Astrocyte (in vitro differentiated cells and primary cell): Measurements from ENCODE around the gene METTL23. TPM values are rescaled to one million over a fixed set of nuclear protein-coding genes. Genes with fewer than 3 reads are reported as not detected.
"Not testable (repeated sequence)": the region's sequence is repeated elsewhere in the genome, so short reads cannot be mapped to it uniquely, and the experiment has no call there.

Experiments used
- DNase-seq: peaks from one replicate; pipeline ENCODE4 v3.0.0-alpha.2; 2010; ENCODE audit warnings: low read depth
- FAIRE-seq: peaks from 2 replicates; lab custom pipeline; 2011; peaks lifted over from hg19 to GRCh38; lab: Jason Lieb, UNC
- H2AFZ ChIP-seq: 2 replicates; pipeline ENCODE4 v1.6.0; 2012; ENCODE audit warnings: low read depth, low read length, inconsistent platforms
- H3K27ac ChIP-seq: 2 replicates; pipeline ENCODE4 v1.5.1; 2011; ENCODE audit warnings: low read depth, low read length, inconsistent platforms
- H3K27me3 ChIP-seq: 2 replicates; pipeline ENCODE4 v1.6.0; 2011; ENCODE audit warnings: low read length, inconsistent platforms; ENCODE audit not compliant: insufficient read depth
- H3K36me3 ChIP-seq: 2 replicates; pipeline ENCODE4 v1.5.1; 2011; ENCODE audit warnings: low read length, inconsistent platforms; ENCODE audit not compliant: insufficient read depth
- H3K4me1 ChIP-seq: 2 replicates; pipeline ENCODE4 v1.5.1; 2011; ENCODE audit warnings: low read length, inconsistent platforms; ENCODE audit not compliant: insufficient read depth
- H3K4me2 ChIP-seq: 2 replicates; pipeline ENCODE4 v1.6.0; 2012; ENCODE audit warnings: low read length, inconsistent platforms
- H3K4me3 ChIP-seq: 2 replicates; pipeline ENCODE4 v1.5.1; 2011; ENCODE audit warnings: low read depth, mild to moderate bottlenecking, low read length, inconsistent platforms; ENCODE audit not compliant: insufficient read depth
- H3K79me2 ChIP-seq: 2 replicates; pipeline ENCODE4 v1.6.0; 2012; ENCODE audit warnings: mild to moderate bottlenecking, low read length, inconsistent platforms; ENCODE audit not compliant: insufficient read depth
- H3K9ac ChIP-seq: 2 replicates; pipeline ENCODE4 v1.6.0; 2012; ENCODE audit warnings: mild to moderate bottlenecking, low read length, inconsistent platforms
- H3K9me3 ChIP-seq: 2 replicates; pipeline ENCODE4 v1.5.1; 2012; ENCODE audit warnings: low read depth, mild to moderate bottlenecking, low read length, inconsistent platforms; ENCODE audit not compliant: insufficient read depth
- H4K20me1 ChIP-seq: 2 replicates; pipeline ENCODE4 v1.6.0; 2012; ENCODE audit warnings: low read length, inconsistent platforms; ENCODE audit not compliant: insufficient read depth
- H3K27ac Mint-ChIP-seq: one replicate; pipeline ENCODE4 v1.8.0; 2021; ENCODE audit warnings: mild to moderate bottlenecking, mixed read lengths; ENCODE audit not compliant: unreplicated experiment
- H3K27me3 Mint-ChIP-seq: one replicate; pipeline ENCODE4 v1.8.0; 2021; ENCODE audit warnings: low read depth, mixed read lengths; ENCODE audit not compliant: unreplicated experiment
- H3K36me3 Mint-ChIP-seq: one replicate; pipeline ENCODE4 v1.8.0; 2021; ENCODE audit warnings: low read depth, mixed read lengths; ENCODE audit not compliant: unreplicated experiment
- H3K4me1 Mint-ChIP-seq: one replicate; pipeline ENCODE4 v1.8.0; 2021; ENCODE audit warnings: low read depth, mixed read lengths; ENCODE audit not compliant: unreplicated experiment
- H3K4me3 Mint-ChIP-seq: one replicate; pipeline ENCODE4 v1.8.0; 2021; ENCODE audit warnings: mild to moderate bottlenecking, moderate library complexity, mixed read lengths; ENCODE audit not compliant: unreplicated experiment
- H3K9me3 Mint-ChIP-seq: one replicate; pipeline ENCODE4 v1.8.0; 2021; ENCODE audit warnings: mild to moderate bottlenecking, mixed read lengths; ENCODE audit not compliant: unreplicated experiment
- CTCF ChIP-seq: IDR thresholded peaks from 2 replicates; pipeline ENCODE4 v1.5.1; 2011; ENCODE audit warnings: low read depth, mild to moderate bottlenecking, inconsistent platforms, low read length, moderate library complexity; ENCODE audit not compliant: insufficient read depth
- EZH2 ChIP-seq: IDR thresholded peaks from 2 replicates; pipeline ENCODE4 v1.6.1; 2012; ENCODE audit warnings: mild to moderate bottlenecking, low read length, inconsistent platforms; ENCODE audit not compliant: insufficient read depth
- total RNA-seq: library from RNA; stranded (reverse); gene quantifications from 2 replicates; pipeline ENCODE4 v1.2.1, GENCODE V29; 2021

Gene METTL23
- total RNA-seq, 1 donor from 2014 or later: 24.3 TPM

GRCh38 chr17:76742958-76743357 lies 16.3 kb downstream of the METTL23 start:
- DNase-seq: no peak
- Histone ChIP-seq H3K27ac (no peak overlapping the region), H3K4me3 (no peak overlapping the region), H4K20me1 (no peaks in the 10 kb centered on the region), H3K9me3 (no peaks in the 10 kb centered on the region), H3K79me2 (peaks cover 21% of the 10 kb centered on the region), H3K4me2 (no peak overlapping the region), H3K9ac (no peak overlapping the region), H3K27me3 (no peaks in the 10 kb centered on the region), H3K36me3 (peaks cover 12% of the 10 kb centered on the region), H3K4me1 (peaks cover 7% of the 10 kb centered on the region), H2AFZ (no peak overlapping the region)
- TF ChIP-seq CTCF (no peak), EZH2 (no peak)
- H3K9me3 Mint-ChIP-seq: peaks cover 7% of the 10 kb centered on the region
- H3K4me1 Mint-ChIP-seq: peaks cover 5% of the 10 kb centered on the region
- H3K36me3 Mint-ChIP-seq: peaks cover 29% of the 10 kb centered on the region
- no peak overlapping the region for H3K4me3 Mint-ChIP-seq
- H3K27ac Mint-ChIP-seq: no peak overlapping the region
- H3K27me3 Mint-ChIP-seq: no peaks in the 10 kb centered on the region
- no peak for FAIRE-seq

- Mint-ChIP-seq H3K9me3 (peaks cover 7% of the 10 kb centered on the region), H3K27me3 (no peaks in the 10 kb centered on the region), H3K4me3 (no peak overlapping the region), H3K4me1 (no peaks in the 10 kb centered on the region), H3K36me3 (peaks cover 34% of the 10 kb centered on the region), H3K27ac (no peak overlapping the region)
- Histone ChIP-seq H3K9me3 (no peaks in the 10 kb centered on the region), H3K79me2 (peaks cover 5% of the 10 kb centered on the region), H3K9ac (no peak overlapping the region), H3K4me1 (no peaks in the 10 kb centered on the region), H3K4me3 (no peak overlapping the region), H3K36me3 (peaks cover 12% of the 10 kb centered on the region), H3K4me2 (no peak overlapping the region), H2AFZ (no peak overlapping the region), H4K20me1 (no peaks in the 10 kb centered on the region), H3K27me3 (no peaks in the 10 kb centered on the region), H3K27ac (no peak overlapping the region)
- FAIRE-seq (no peak), DNase-seq (no peak)
- TF ChIP-seq EZH2: no peak
- TF ChIP-seq CTCF: no peak
These were observed 18.1 kb downstream of the METTL23 start for GRCh38 chr17:76744747-76745146.

GRCh38 chr17:76745785-76746184 lies 19.1 kb downstream of the METTL23 start:
- H3K27me3 ChIP-seq, DNase-seq, H3K27me3 Mint-ChIP-seq, H3K4me3 Mint-ChIP-seq, H3K79me2 ChIP-seq, H3K4me2 ChIP-seq, H3K27ac ChIP-seq, H3K9me3 Mint-ChIP-seq, H3K27ac Mint-ChIP-seq, H3K4me1 Mint-ChIP-seq, H3K9me3 ChIP-seq, H3K4me1 ChIP-seq, H3K9ac ChIP-seq, H2AFZ ChIP-seq, FAIRE-seq, H4K20me1 ChIP-seq, H3K4me3 ChIP-seq: not testable (repeated sequence)
- H3K36me3 Mint-ChIP-seq: peaks cover 35% of the 10 kb centered on the region
- peaks cover 12% of the 10 kb centered on the region for H3K36me3 ChIP-seq
